ENCODE results near the gene LARGE1. TPM values are rescaled to one million over a fixed set of nuclear protein-coding genes. Genes with fewer than 3 reads are reported as not detected.

The LARGE1 gene
- total and polyA plus RNA-seq, 2 of the 8 experiments (the other 6 are each of a cell fraction or from before 2014, with no cell fraction given) = 43.7 to 83.0 TPM

- no peak for TF ChIP-seq EZH2 (IDR thresholded peaks at IDR 0.05; ENCODE audit: low read depth, low read length, severe bottlenecking)
- no peak for TF ChIP-seq JUND (IDR thresholded peaks at IDR 0.05; ENCODE audit: low read length)
- TF ChIP-seq YY1 (IDR thresholded peaks at IDR 0.05; ENCODE audit: low read depth, low read length) = no peak
- no peak for TF ChIP-seq EGR1 (IDR thresholded peaks at IDR 0.05; ENCODE audit: borderline replicate concordance, low read depth, low read length)
- TF ChIP-seq E2F6 (IDR thresholded peaks at IDR 0.05) = no peak
- no peak for TF ChIP-seq PHF8 (conservative IDR thresholded peaks at IDR 0.05; ENCODE audit: low read depth, low read length)
- no peak for TF ChIP-seq KDM4A (IDR thresholded peaks at IDR 0.05; ENCODE audit: low read depth, low read length, severe bottlenecking)
- TF ChIP-seq, protein P1, sequence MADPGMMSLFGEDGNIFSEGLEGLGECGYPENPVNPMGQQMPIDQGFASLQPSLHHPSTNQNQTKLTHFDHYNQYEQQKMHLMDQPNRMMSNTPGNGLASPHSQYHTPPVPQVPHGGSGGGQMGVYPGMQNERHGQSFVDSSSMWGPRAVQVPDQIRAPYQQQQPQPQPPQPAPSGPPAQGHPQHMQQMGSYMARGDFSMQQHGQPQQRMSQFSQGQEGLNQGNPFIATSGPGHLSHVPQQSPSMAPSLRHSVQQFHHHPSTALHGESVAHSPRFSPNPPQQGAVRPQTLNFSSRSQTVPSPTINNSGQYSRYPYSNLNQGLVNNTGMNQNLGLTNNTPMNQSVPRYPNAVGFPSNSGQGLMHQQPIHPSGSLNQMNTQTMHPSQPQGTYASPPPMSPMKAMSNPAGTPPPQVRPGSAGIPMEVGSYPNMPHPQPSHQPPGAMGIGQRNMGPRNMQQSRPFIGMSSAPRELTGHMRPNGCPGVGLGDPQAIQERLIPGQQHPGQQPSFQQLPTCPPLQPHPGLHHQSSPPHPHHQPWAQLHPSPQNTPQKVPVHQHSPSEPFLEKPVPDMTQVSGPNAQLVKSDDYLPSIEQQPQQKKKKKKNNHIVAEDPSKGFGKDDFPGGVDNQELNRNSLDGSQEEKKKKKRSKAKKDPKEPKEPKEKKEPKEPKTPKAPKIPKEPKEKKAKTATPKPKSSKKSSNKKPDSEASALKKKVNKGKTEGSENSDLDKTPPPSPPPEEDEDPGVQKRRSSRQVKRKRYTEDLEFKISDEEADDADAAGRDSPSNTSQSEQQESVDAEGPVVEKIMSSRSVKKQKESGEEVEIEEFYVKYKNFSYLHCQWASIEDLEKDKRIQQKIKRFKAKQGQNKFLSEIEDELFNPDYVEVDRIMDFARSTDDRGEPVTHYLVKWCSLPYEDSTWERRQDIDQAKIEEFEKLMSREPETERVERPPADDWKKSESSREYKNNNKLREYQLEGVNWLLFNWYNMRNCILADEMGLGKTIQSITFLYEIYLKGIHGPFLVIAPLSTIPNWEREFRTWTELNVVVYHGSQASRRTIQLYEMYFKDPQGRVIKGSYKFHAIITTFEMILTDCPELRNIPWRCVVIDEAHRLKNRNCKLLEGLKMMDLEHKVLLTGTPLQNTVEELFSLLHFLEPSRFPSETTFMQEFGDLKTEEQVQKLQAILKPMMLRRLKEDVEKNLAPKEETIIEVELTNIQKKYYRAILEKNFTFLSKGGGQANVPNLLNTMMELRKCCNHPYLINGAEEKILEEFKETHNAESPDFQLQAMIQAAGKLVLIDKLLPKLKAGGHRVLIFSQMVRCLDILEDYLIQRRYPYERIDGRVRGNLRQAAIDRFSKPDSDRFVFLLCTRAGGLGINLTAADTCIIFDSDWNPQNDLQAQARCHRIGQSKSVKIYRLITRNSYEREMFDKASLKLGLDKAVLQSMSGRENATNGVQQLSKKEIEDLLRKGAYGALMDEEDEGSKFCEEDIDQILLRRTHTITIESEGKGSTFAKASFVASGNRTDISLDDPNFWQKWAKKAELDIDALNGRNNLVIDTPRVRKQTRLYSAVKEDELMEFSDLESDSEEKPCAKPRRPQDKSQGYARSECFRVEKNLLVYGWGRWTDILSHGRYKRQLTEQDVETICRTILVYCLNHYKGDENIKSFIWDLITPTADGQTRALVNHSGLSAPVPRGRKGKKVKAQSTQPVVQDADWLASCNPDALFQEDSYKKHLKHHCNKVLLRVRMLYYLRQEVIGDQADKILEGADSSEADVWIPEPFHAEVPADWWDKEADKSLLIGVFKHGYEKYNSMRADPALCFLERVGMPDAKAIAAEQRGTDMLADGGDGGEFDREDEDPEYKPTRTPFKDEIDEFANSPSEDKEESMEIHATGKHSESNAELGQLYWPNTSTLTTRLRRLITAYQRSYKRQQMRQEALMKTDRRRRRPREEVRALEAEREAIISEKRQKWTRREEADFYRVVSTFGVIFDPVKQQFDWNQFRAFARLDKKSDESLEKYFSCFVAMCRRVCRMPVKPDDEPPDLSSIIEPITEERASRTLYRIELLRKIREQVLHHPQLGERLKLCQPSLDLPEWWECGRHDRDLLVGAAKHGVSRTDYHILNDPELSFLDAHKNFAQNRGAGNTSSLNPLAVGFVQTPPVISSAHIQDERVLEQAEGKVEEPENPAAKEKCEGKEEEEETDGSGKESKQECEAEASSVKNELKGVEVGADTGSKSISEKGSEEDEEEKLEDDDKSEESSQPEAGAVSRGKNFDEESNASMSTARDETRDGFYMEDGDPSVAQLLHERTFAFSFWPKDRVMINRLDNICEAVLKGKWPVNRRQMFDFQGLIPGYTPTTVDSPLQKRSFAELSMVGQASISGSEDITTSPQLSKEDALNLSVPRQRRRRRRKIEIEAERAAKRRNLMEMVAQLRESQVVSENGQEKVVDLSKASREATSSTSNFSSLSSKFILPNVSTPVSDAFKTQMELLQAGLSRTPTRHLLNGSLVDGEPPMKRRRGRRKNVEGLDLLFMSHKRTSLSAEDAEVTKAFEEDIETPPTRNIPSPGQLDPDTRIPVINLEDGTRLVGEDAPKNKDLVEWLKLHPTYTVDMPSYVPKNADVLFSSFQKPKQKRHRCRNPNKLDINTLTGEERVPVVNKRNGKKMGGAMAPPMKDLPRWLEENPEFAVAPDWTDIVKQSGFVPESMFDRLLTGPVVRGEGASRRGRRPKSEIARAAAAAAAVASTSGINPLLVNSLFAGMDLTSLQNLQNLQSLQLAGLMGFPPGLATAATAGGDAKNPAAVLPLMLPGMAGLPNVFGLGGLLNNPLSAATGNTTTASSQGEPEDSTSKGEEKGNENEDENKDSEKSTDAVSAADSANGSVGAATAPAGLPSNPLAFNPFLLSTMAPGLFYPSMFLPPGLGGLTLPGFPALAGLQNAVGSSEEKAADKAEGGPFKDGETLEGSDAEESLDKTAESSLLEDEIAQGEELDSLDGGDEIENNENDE (IDR thresholded peaks at IDR 0.05; ENCODE audit: insufficient replicate concordance, low read length) = no peak
- no peak for TF ChIP-seq POLR2A (IDR thresholded peaks at IDR 0.05; ENCODE audit: control extremely low read depth in 1 of 2, low read depth in 2 of 2, low read length in 2 of 2)
Observed at GRCh38 chr22:33654173-33654895, 265.9 kb downstream of the LARGE1 start (continued).
